PC-9 (cell line): Measurements from ENCODE around the gene POLRMT. TPM values are rescaled to one million over a fixed set of nuclear protein-coding genes. Genes with fewer than 3 reads are reported as not detected.
A peak's percentile ranks its signal among the peaks of the same experiment; 100 is the strongest.

ENCODE experiments used
- BruUV-seq: library from RNA; stranded (reverse); fragments of 400-500 nt; replicated peaks from 2 replicates; lab custom pipeline; 2021; lab: Mats Ljungman, UMichigan
- CTCF ChIA-PET: fragments of 300-600 bp; sonication (Branson Sonifier 250); formaldehyde crosslinking; loops from one replicate; lab custom pipeline; 2022; ENCODE audit warnings: antibody characterized with exemption; lab: Charles Lee
- POLR2A ChIA-PET: fragments of 300-600 bp; sonication (Branson Sonifier 250); formaldehyde crosslinking; loops from one replicate; lab custom pipeline; 2022; ENCODE audit warnings: antibody characterized with exemption; ENCODE audit not compliant: unreplicated experiment; lab: Charles Lee
- DNase-seq, 2 experiments: peaks; one replicate each; pipeline versions ENCODE4 v3.0.0 to v3.0.0-alpha.2; 2015 to 2022; ENCODE audit warnings: mixed read lengths in 1 of 2
- H2AFZ ChIP-seq: fragments of 200-600 bp; sonication (generic); 2 replicates; pipeline ENCODE4 v1.8.1; 2017; ENCODE audit warnings: antibody characterized with exemption
- H3F3A ChIP-seq: fragments of 200-600 bp; sonication (generic); 2 replicates; pipeline ENCODE4 v1.8.1; 2017; ENCODE audit warnings: antibody characterized with exemption, mild to moderate bottlenecking, low read depth; ENCODE audit not compliant: insufficient read depth
- H3K27ac ChIP-seq: fragments of 200-600 bp; sonication (generic); 2 replicates; pipeline ENCODE4 v1.6.1; 2016; ENCODE audit warnings: mixed run types
- H3K27me3 ChIP-seq: fragments of 200-600 bp; sonication (generic); 2 replicates; pipeline ENCODE4 v1.6.1; 2016; ENCODE audit warnings: low read depth, mixed run types; ENCODE audit not compliant: insufficient read depth
- H3K36me3 ChIP-seq: fragments of 200-600 bp; sonication (generic); 2 replicates; pipeline ENCODE4 v1.6.1; 2016; ENCODE audit warnings: low read depth, mixed run types
- H3K4me1 ChIP-seq: fragments of 200-600 bp; sonication (generic); replicated peaks from 2 replicates; pipeline ENCODE4 v1.6.1; 2016; ENCODE audit warnings: mixed run types; ENCODE audit not compliant: insufficient read depth
- H3K4me2 ChIP-seq: fragments of 200-600 bp; sonication (generic); 2 replicates; pipeline ENCODE4 v1.6.1; 2017; ENCODE audit warnings: mixed run types
- H3K4me3 ChIP-seq: fragments of 200-600 bp; sonication (generic); 2 replicates; pipeline ENCODE4 v1.6.1; 2016; ENCODE audit warnings: mixed run types
- H3K79me2 ChIP-seq: fragments of 200-600 bp; sonication (generic); 2 replicates; pipeline ENCODE4 v1.6.1; 2017; ENCODE audit warnings: low read depth, mixed run types
- H3K9me2 ChIP-seq: fragments of 200-600 bp; sonication (generic); 2 replicates; pipeline ENCODE4 v1.8.1; 2017; ENCODE audit warnings: mild to moderate bottlenecking; ENCODE audit not compliant: insufficient read depth
- H3K9me3 ChIP-seq: fragments of 200-600 bp; sonication (generic); 2 replicates; pipeline ENCODE4 v1.8.1; 2016; ENCODE audit warnings: low read depth; ENCODE audit not compliant: insufficient read depth
- H4K20me1 ChIP-seq: fragments of 200-600 bp; sonication (generic); 2 replicates; pipeline ENCODE4 v1.8.1; 2017; ENCODE audit not compliant: insufficient read depth
- CTCF ChIP-seq: fragments of 200-600 bp; sonication (generic); conservative IDR thresholded peaks from 2 replicates; pipeline ENCODE4 v1.6.1; 2017; ENCODE audit warnings: mixed run types, antibody characterized with exemption, mild to moderate bottlenecking, moderate library complexity
- EZH2 ChIP-seq: fragments of 200-600 bp; sonication (generic); IDR thresholded peaks from 2 replicates; pipeline ENCODE4 v1.8.0; 2017; ENCODE audit warnings: antibody characterized with exemption, low read depth
- intact Hi-C: fragments of 100-400 bp; cut with micrococcal nuclease; formaldehyde crosslinking; loops from one replicate; pipeline ENCODE4 v1.10.0; 2022; ENCODE audit not compliant: unreplicated experiment
- total RNA-seq: library from RNA; stranded (reverse); gene quantifications from 2 replicates; pipeline ENCODE4 v1.2.3, GENCODE V29; 2021

POLRMT gene
- total RNA-seq, 1 experiment from 2014 or later = 46.4 TPM

DNA sequence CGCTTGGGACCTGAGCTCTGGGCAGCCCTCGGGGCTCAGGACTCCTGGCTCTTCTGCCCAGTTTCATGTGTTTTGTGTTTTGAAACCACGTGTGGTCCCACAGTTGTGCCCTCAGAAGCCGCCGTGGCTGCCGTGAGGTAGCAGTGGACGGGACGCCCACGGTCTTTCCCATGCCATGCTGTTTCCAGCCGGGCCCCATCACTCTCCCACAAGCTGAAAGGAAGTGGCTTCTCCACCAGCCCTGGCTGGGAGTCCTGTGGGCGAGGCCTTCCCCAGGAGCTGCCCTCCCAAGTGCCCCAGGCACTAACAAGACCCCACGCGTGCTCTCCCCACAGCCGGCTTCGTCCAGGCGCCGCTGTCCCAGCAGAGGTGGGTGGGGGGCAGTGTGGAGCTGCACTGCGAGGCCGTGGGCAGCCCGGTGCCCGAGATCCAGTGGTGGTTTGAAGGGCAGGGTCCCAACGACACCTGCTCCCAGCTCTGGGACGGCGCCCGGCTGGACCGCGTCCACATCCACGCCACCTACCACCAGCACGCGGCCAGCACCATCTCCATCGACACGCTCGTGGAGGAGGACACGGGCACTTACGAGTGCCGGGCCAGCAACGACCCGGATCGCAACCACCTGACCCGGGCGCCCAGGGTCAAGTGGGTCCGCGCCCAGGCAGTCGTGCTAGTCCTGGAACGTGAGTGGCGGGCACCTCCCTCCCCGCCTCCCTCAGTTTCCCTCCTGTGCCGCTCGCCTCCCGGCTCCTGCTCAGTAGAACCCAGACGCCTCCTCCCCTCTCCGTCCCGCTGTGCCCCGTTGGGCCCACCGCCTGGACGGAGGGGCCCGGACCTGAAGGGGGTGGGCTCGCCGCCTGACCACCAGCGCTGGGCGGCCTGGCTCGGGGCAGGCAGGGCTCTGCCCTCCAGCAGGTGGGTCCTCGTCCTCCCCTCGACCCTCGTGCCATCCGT, 55.6 kb downstream of the POLRMT start:
- no peak overlapping the region for H3K4me3 ChIP-seq
- DNase-seq = no peak
- no peak overlapping the region for H2AFZ ChIP-seq
- H3K9me3 ChIP-seq = no peaks in the 10 kb centered on the region
- CTCF ChIA-PET = no interaction called here
- H3K27me3 ChIP-seq = no peaks in the 10 kb centered on the region
- no peak for TF ChIP-seq CTCF
- no peak for TF ChIP-seq EZH2
- H3K79me2 ChIP-seq = peaks cover 76% of the 10 kb centered on the region
- H4K20me1 ChIP-seq = peaks cover 75% of the 10 kb centered on the region
- POLR2A ChIA-PET = no interaction called here
- intact Hi-C loops = loop anchor here (10.0 kb wide), 1 partner anchor 347 kb away; the partner anchor contains the start of gene ARID3A
- H3F3A ChIP-seq = peaks cover 39% of the 10 kb centered on the region
- no peaks in the 10 kb centered on the region; the same call in 1 of the 2 replicates for H3K36me3 ChIP-seq
- no peak overlapping the region for H3K27ac ChIP-seq
- no peak overlapping the region for H3K4me2 ChIP-seq
- H3K4me1 ChIP-seq = peaks cover 35% of the 10 kb centered on the region
- no TSS peak for BruUV-seq
- H3K9me2 ChIP-seq = no peaks in the 10 kb centered on the region

GRCh38 chr19:576768-577438, 56.4 kb downstream of the POLRMT start:
- no peaks in the 10 kb centered on the region for H3K27me3 ChIP-seq
- intact Hi-C loops = loop anchor here (1.0 to 10.0 kb wide), 2 partner anchors 42 to 348 kb away; partner anchors contain the start of gene ARID3A
- peaks cover 79% of the 10 kb centered on the region for H3K79me2 ChIP-seq
- no peak overlapping the region for H2AFZ ChIP-seq
- peak overlapping the region; percentile 83 for H3K4me2 ChIP-seq
- TF ChIP-seq EZH2 = no peak
- TF ChIP-seq CTCF = no peak
- H3K4me3 ChIP-seq = peak overlapping the region; percentile 43; the same call in 1 of the 2 replicates
- no TSS peak for BruUV-seq
- peak overlapping the region; percentile 49 for H3K27ac ChIP-seq
- ChIA-PET CTCF (interaction anchor here (0.7 kb wide), 1 partner anchor 70 kb away, joined by 4 read pairs; no protein-coding TSS in a partner anchor), POLR2A (interaction anchor here (0.6 to 1.0 kb wide), 2 partner anchors 21 to 23 kb away, joined by 4 to 8 read pairs; no protein-coding TSS in a partner anchor)
- H3F3A ChIP-seq = peaks cover 38% of the 10 kb centered on the region
- peaks cover 35% of the 10 kb centered on the region for H3K4me1 ChIP-seq
- no peaks in the 10 kb centered on the region for H3K9me3 ChIP-seq
- DNase-seq = no peak
- no peaks in the 10 kb centered on the region; the same call in 1 of the 2 replicates for H3K36me3 ChIP-seq
- peaks cover 72% of the 10 kb centered on the region for H4K20me1 ChIP-seq
- H3K9me2 ChIP-seq = no peaks in the 10 kb centered on the region
